Heart right ventricle (tissue), 16 donors: ENCODE data around the gene ARHGEF10L. TPM values are rescaled to one million over a fixed set of nuclear protein-coding genes. Genes with fewer than 3 reads are reported as not detected.

Experiments used
- ATAC-seq, 8 donors: fragments of 200-7000 bp; cut with Tn5 transposase; one replicate each; pipeline ENCODE4 v1.9.1; 2020; ENCODE audit warnings: mild to moderate bottlenecking in 8 of 8, moderate library complexity in 8 of 8, moderate number of reproducible peaks in 1 of 8
- DNase-seq, 2 donors: peaks; one replicate each; pipeline ENCODE4 v3.0.0-alpha.2; 2020
- H3K27ac ChIP-seq, 10 donors: fragments of 200-600 bp; sonication (generic) in 2 of 10; one replicate each; pipeline versions ENCODE4 v1.5.0 to v1.8.0; 2020 to 2022; ENCODE audit warnings: mild to moderate bottlenecking in 3 of 10
- H3K27me3 ChIP-seq, 7 donors: fragments of 200-600 bp; one replicate each; pipeline ENCODE4 v1.8.0; 2021 to 2022; ENCODE audit warnings: mild to moderate bottlenecking in 2 of 7
- H3K36me3 ChIP-seq, 9 donors: fragments of 200-600 bp; sonication (generic) in 1 of 9; one replicate each; pipeline versions ENCODE4 v1.5.0 to v1.8.0; 2020 to 2022; ENCODE audit warnings: mild to moderate bottlenecking in 2 of 9
- H3K4me1 ChIP-seq, 9 donors: fragments of 200-600 bp; sonication (generic) in 1 of 9; one replicate each; pipeline versions ENCODE4 v1.5.0 to v1.8.0; 2020 to 2022; ENCODE audit warnings: mild to moderate bottlenecking in 4 of 9
- H3K4me3 ChIP-seq, 10 donors: fragments of 200-600 bp; sonication (generic) in 2 of 10; one replicate each; pipeline versions ENCODE4 v1.5.0 to v1.8.0; 2020 to 2022; ENCODE audit warnings: mild to moderate bottlenecking in 7 of 10, moderate library complexity in 2 of 10
- H3K9me3 ChIP-seq, 11 donors: fragments of 200-600 bp in 10 of 11; sonication (generic) in 2 of 11; one replicate each; pipeline versions ENCODE4 v1.5.0 to v1.8.0; 2013 to 2022; ENCODE audit warnings: mild to moderate bottlenecking in 2 of 11, control low read depth in 1 of 11, moderate library complexity in 1 of 11
- CTCF ChIP-seq, 9 donors: fragments of 200-600 bp; sonication (generic) in 2 of 9; IDR thresholded peaks; one replicate each; pipeline versions ENCODE4 v1.5.0 to v1.8.0; 2021 to 2022; ENCODE audit warnings: antibody characterized with exemption in 9 of 9, mild to moderate bottlenecking in 5 of 9, moderate library complexity in 1 of 9
- WGBS, 2 donors: extraction: QIAGEN DNeasy Blood & Tissue Kit; methylation state at CpG; one replicate each; pipeline ENCODE4 v1.1.7; 2013; ENCODE audit warnings: inconsistent platforms in 1 of 2; 5-methylcytosine and 5-hydroxymethylcytosine counted together
- intact Hi-C, 10 donors: fragments of 100-400 bp; cut with DNase I; formaldehyde crosslinking; loops; one replicate each; pipeline versions ENCODE4 v1.11.1 to v1.14.2; 2022
- polyA plus RNA-seq, 2 donors: library from polyadenylated mRNA; stranded (reverse); fragments of 200-250 nt; gene quantifications; one replicate each; pipeline ENCODE4 v1.2.3, GENCODE V29; 2013
- total RNA-seq, 10 donors: library from RNA; stranded (reverse); fragmentation: NEBNext Ultra II Directional in 3 of 10; extraction: Animal tissue kit (Norgen Biotek cat#: 25700) in 3 of 10; gene quantifications; one replicate each; pipeline versions ENCODE4 v1.2.1 to v1.2.4, GENCODE V29; 2021 to 2023
- donor health status: Arrhythmogenic right ventricular cardiomyopathy.
- donor health status: ischemic (EF 13 %, LVEDD 7.1; RV severe dilation, severe dysfunction).
- donor health status: healthy with polysubstance abuse.
- donor health status: DM: no; HTN: yes; CAD: no.
- donor health status: DM: no; HTN: no; CAD: no.
- donor health status: ischemic (EF 25% LVEDD 6.9; RV normal size, moderate dysfunction).
- donor health status: ischemic (EF 25% LVEDD 5.7; RV mildly dilated, moderate dysfunction).
- donor health status: healthy.
- donor health status: DM: yes; HTN: yes; CAD: no.
- donor health status: Ischemic cardiomyopathy.
- donor health status: ischemic (EF 35%, LVEDD 5.7; RV mildly dilated, moderate dysfunction).
- donor health status: nonischemic (EF 11% LVEDD 7.7; RV severe dilation, severe dysfunction).
- donor health status: DM: yes; HTN: yes; CAD: no.
- donor health status: PGD.
- donor health status: ischemic (EF 29% LVEDD 5.4; RV normal size, mild dysfunction).
- donor health status: nonischemic (EF 23%, LVEDD 6.1; RV moderate dilation, normal function).

ARHGEF10L gene
- total and polyA plus RNA-seq, 12 donors, result 45.4 to 68.4 (median 50.6) TPM

- DNase-seq (no peak), ATAC-seq (no peak)
- Histone ChIP-seq H3K27me3 (no peaks in the 10 kb centered on the region), H3K4me3 (no peak overlapping the region), H3K27ac (peak overlapping the region in 3 of 10 donors; percentile 3 to 88 (median 88)), H3K4me1 (peaks cover 18 to 51% (median 40%) of the 10 kb centered on the region in 9 donors), H3K36me3 (peaks cover 0 to 8% (median 0%) of the 10 kb centered on the region in 9 donors), H3K9me3 (no peaks in the 10 kb centered on the region)
- no peak for TF ChIP-seq CTCF (IDR thresholded peaks at IDR 0.05)
- intact Hi-C loops, result loop anchor here in 2 of 10 donors (5.0 kb wide), 2 partner anchors 48 to 53 kb away; partner anchors contain the start of gene ARHGEF10L (in 1 of the 2)
- 84 to 86% methylated on average over 9 of the region's 9 CpGs for WGBS, 2 donors
Observed at GRCh38 chr1:17585266-17585987, 45.9 kb downstream of the ARHGEF10L start.

GRCh38 chr1:17586172-17586964 is 46.9 kb downstream of the ARHGEF10L start:
- Histone ChIP-seq H3K27me3 (no peaks in the 10 kb centered on the region), H3K36me3 (peaks cover 0 to 6% (median 0%) of the 10 kb centered on the region in 9 donors), H3K9me3 (no peaks in the 10 kb centered on the region), H3K27ac (peak overlapping the region in 6 of 10 donors; percentile 1 to 88 (median 83)), H3K4me1 (peaks cover 18 to 57% (median 39%) of the 10 kb centered on the region in 9 donors), H3K4me3 (no peak overlapping the region)
- WGBS, 2 donors, result 77 to 81% methylated on average over 10 of the region's 10 CpGs
- intact Hi-C loops, result loop anchor here in 2 of 10 donors (5.0 kb wide), 2 partner anchors 49 to 54 kb away; partner anchors contain the start of gene ARHGEF10L (in 1 of the 2)
- TF ChIP-seq CTCF (IDR thresholded peaks at IDR 0.05), result no peak
- DNase-seq, result no peak
- ATAC-seq, result peak in 2 of 8 donors; percentile 20 to 31

GRCh38 chr1:17587693-17588047 is 48.2 kb downstream of the ARHGEF10L start:
- no peak for TF ChIP-seq CTCF (IDR thresholded peaks at IDR 0.05)
- 55 to 63% methylated on average over 3 of the region's 3 CpGs for WGBS, 2 donors
- H3K27ac ChIP-seq, result peak overlapping the region; percentile 58 to 94 (median 84)
- H3K4me1 ChIP-seq, result peaks cover 22 to 68% (median 42%) of the 10 kb centered on the region in 9 donors
- no peaks in the 10 kb centered on the region for H3K9me3 ChIP-seq
- ATAC-seq (peak in 7 of 8 donors; percentile 9 to 46 (median 36)), DNase-seq (peak in 1 of 2 donors; percentile 24)
- H3K4me3 ChIP-seq, result no peak overlapping the region
- H3K36me3 ChIP-seq, result no peaks in the 10 kb centered on the region
- intact Hi-C loops, result loop anchor here in 2 of 10 donors (5.0 kb wide), 2 partner anchors 50 to 55 kb away; partner anchors contain the start of gene ARHGEF10L (in 1 of the 2)
- no peaks in the 10 kb centered on the region for H3K27me3 ChIP-seq
